ENCODE measurements around the gene NAV1. TPM values are rescaled to one million over a fixed set of nuclear protein-coding genes. Genes with fewer than 3 reads are reported as not detected.

NAV1 gene
- total RNA-seq, 1 experiment from 2014 or later = 51.0 TPM

DNA sequence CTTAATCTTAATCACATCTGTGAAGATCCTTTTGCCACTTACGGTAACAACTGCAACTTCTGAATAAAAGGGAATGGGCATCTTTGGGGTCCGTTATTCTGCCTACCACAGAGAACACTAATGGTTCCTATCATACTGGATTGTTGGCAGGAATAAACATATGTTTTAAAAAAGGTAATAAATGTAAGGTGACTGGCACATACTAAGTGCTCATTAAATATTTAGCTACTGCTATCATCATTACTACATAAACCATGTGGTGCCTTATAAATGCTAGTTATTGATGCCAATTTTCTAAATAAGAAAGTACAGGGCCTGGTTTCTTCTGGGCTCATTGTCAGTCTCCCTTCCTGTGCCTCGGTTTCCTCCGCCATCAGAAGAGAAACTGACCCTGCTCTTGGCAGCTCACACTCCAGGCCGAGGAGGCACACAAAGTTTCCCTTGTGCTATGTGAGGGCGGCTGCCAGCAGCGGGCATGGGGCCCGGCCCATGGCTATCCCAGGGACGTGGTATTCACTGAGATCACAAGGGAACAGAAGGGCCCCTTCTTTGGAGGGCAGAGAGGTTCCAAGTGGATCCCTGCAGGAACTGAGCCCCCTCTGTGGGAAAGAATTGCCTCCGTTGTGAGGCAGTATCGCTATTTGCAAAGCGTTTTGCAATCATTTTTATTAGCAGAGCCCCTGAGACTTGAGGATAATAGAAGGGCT, 26.2 kb downstream of the NAV1 start:
- CTCF ChIA-PET = interaction anchor here (6.6 kb wide), 1 partner anchor 227 kb away, joined by 60 read pairs; no protein-coding TSS in a partner anchor
- Mint-ChIP-seq H3K4me1 (peaks cover 7% of the 10 kb centered on the region; the same call in 1 of the 2 replicates), H3K36me3 (no peaks in the 10 kb centered on the region), H3K27me3 (ENCODE audit: low read depth) (peaks cover under 1% of the 10 kb centered on the region), H3K4me3 (no peak overlapping the region), H3K27ac (no peak overlapping the region), H3K9me3 (no peaks in the 10 kb centered on the region)
- DNase-seq (ENCODE audit: low spot score) = no peak
- POLR2A ChIA-PET = no interaction called here
- no peak for TF ChIP-seq ZNF317 (CRISPR knock-in tag; IDR thresholded peaks at IDR 0.05; ENCODE audit: borderline replicate concordance, low read depth)
- TF ChIP-seq, protein P1, sequence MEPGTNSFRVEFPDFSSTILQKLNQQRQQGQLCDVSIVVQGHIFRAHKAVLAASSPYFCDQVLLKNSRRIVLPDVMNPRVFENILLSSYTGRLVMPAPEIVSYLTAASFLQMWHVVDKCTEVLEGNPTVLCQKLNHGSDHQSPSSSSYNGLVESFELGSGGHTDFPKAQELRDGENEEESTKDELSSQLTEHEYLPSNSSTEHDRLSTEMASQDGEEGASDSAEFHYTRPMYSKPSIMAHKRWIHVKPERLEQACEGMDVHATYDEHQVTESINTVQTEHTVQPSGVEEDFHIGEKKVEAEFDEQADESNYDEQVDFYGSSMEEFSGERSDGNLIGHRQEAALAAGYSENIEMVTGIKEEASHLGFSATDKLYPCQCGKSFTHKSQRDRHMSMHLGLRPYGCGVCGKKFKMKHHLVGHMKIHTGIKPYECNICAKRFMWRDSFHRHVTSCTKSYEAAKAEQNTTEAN (CRISPR knock-in tag; IDR thresholded peaks at IDR 0.05) = no peak
- TF ChIP-seq, protein P2, sequence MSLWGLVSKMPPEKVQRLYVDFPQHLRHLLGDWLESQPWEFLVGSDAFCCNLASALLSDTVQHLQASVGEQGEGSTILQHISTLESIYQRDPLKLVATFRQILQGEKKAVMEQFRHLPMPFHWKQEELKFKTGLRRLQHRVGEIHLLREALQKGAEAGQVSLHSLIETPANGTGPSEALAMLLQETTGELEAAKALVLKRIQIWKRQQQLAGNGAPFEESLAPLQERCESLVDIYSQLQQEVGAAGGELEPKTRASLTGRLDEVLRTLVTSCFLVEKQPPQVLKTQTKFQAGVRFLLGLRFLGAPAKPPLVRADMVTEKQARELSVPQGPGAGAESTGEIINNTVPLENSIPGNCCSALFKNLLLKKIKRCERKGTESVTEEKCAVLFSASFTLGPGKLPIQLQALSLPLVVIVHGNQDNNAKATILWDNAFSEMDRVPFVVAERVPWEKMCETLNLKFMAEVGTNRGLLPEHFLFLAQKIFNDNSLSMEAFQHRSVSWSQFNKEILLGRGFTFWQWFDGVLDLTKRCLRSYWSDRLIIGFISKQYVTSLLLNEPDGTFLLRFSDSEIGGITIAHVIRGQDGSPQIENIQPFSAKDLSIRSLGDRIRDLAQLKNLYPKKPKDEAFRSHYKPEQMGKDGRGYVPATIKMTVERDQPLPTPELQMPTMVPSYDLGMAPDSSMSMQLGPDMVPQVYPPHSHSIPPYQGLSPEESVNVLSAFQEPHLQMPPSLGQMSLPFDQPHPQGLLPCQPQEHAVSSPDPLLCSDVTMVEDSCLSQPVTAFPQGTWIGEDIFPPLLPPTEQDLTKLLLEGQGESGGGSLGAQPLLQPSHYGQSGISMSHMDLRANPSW (CRISPR knock-in tag; conservative IDR thresholded peaks at IDR 0.05; ENCODE audit: low read depth) = no peak
- TF ChIP-seq, protein P3, sequence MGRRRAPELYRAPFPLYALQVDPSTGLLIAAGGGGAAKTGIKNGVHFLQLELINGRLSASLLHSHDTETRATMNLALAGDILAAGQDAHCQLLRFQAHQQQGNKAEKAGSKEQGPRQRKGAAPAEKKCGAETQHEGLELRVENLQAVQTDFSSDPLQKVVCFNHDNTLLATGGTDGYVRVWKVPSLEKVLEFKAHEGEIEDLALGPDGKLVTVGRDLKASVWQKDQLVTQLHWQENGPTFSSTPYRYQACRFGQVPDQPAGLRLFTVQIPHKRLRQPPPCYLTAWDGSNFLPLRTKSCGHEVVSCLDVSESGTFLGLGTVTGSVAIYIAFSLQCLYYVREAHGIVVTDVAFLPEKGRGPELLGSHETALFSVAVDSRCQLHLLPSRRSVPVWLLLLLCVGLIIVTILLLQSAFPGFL (CRISPR knock-in tag; IDR thresholded peaks at IDR 0.05; ENCODE audit: borderline replicate concordance) = no peak
- no peak for TF ChIP-seq TEAD4 (CRISPR knock-in tag; IDR thresholded peaks at IDR 0.05)
- no peak for TF ChIP-seq ZNF423 (CRISPR knock-in tag; IDR thresholded peaks at IDR 0.05)
- TF ChIP-seq, protein P4, sequence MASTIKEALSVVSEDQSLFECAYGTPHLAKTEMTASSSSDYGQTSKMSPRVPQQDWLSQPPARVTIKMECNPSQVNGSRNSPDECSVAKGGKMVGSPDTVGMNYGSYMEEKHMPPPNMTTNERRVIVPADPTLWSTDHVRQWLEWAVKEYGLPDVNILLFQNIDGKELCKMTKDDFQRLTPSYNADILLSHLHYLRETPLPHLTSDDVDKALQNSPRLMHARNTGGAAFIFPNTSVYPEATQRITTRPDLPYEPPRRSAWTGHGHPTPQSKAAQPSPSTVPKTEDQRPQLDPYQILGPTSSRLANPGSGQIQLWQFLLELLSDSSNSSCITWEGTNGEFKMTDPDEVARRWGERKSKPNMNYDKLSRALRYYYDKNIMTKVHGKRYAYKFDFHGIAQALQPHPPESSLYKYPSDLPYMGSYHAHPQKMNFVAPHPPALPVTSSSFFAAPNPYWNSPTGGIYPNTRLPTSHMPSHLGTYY (CRISPR knock-in tag; IDR thresholded peaks at IDR 0.05) = no peak
- no peak for TF ChIP-seq SMAD4 (CRISPR knock-in tag; IDR thresholded peaks at IDR 0.05)
- no peak for TF ChIP-seq NFE2L1 (CRISPR knock-in tag; IDR thresholded peaks at IDR 0.05)
- no peak for TF ChIP-seq NFATC4 (CRISPR knock-in tag; IDR thresholded peaks at IDR 0.05)
- no peak for ATAC-seq

DNA sequence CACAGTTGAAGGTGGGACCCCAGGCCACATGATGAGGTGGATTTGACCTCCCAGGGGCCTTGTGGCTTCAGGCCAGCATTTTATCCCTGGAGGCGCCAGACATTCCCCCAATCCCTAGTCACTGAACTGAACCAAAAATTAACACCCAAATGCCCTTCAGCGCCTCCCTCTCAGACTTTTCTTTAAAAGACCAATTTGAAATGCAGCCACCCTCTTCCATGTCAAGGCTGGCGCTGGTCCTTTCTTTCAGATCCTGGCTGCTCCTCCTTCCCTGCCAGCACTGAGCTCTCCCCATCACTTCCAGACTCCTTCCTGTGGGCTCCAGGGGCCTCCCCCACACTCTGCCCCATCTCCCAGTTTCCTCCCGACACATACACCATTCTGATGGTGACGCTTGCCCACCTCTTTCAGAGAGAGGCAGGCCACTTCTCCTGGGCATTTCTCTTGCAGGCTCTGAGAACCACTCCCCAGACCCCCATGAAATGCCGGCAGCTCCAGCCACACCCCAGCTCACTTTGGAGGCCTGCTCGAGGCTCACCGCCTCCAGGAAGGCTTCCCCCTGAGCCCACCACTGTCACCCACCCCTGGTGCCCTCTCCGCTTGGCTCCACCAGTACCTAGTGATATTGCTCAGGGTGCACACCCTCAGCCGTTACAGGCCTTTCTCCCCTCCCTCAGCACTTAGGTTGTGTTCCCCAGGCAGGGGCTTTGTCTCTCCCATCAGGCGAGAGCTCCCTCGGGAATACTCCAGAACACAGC, 27.0 kb downstream of the NAV1 start:
- TF ChIP-seq, protein P5, sequence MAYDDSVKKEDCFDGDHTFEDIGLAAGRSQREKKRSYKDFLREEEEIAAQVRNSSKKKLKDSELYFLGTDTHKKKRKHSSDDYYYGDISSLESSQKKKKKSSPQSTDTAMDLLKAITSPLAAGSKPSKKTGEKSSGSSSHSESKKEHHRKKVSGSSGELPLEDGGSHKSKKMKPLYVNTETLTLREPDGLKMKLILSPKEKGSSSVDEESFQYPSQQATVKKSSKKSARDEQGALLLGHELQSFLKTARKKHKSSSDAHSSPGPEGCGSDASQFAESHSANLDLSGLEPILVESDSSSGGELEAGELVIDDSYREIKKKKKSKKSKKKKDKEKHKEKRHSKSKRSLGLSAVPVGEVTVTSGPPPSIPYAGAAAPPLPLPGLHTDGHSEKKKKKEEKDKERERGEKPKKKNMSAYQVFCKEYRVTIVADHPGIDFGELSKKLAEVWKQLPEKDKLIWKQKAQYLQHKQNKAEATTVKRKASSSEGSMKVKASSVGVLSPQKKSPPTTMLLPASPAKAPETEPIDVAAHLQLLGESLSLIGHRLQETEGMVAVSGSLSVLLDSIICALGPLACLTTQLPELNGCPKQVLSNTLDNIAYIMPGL (CRISPR knock-in tag; IDR thresholded peaks at IDR 0.05) = no peak
- TF ChIP-seq NR2C2 (CRISPR knock-in tag; IDR thresholded peaks at IDR 0.05) = no peak
- TF ChIP-seq, protein P2 (CRISPR knock-in tag; conservative IDR thresholded peaks at IDR 0.05; ENCODE audit: low read depth) = no peak
- TF ChIP-seq, protein P6, sequence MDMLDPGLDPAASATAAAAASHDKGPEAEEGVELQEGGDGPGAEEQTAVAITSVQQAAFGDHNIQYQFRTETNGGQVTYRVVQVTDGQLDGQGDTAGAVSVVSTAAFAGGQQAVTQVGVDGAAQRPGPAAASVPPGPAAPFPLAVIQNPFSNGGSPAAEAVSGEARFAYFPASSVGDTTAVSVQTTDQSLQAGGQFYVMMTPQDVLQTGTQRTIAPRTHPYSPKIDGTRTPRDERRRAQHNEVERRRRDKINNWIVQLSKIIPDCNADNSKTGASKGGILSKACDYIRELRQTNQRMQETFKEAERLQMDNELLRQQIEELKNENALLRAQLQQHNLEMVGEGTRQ (CRISPR knock-in tag; IDR thresholded peaks at IDR 0.05) = no peak
- Mint-ChIP-seq H3K9me3 (no peaks in the 10 kb centered on the region), H3K4me3 (no peak overlapping the region), H3K27me3 (ENCODE audit: low read depth) (no peaks in the 10 kb centered on the region; the same call in 1 of the 2 replicates), H3K4me1 (peaks cover 7% of the 10 kb centered on the region; the same call in 1 of the 2 replicates), H3K27ac (no peak overlapping the region), H3K36me3 (no peaks in the 10 kb centered on the region)
- CTCF ChIA-PET = interaction anchor here (1.0 to 2.4 kb wide), 2 partner anchors 126 to 227 kb away, joined by 3 to 10 read pairs; no protein-coding TSS in a partner anchor
- DNase-seq (ENCODE audit: low spot score) (no peak), ATAC-seq (no peak)
- POLR2A ChIA-PET = no interaction called here
